T-helper 1 cell treated with Interleukin-12 subunit alpha and Interleukin-12 subunit beta and Interleukin-4 antibody, amounts not matched to agents 30 ng/mL and 1 ng/mL, for 36 hours (primary cell): ENCODE results near the gene SRXN1. TPM values are rescaled to one million over a fixed set of nuclear protein-coding genes. Genes with fewer than 3 reads are reported as not detected.

ENCODE experiments used
- intact Hi-C: fragments of 100-400 bp; cut with micrococcal nuclease; formaldehyde crosslinking; loops from one replicate; pipeline ENCODE4 v1.15.1; 2024
- total RNA-seq: library from RNA; stranded (reverse); gene quantifications from 2 replicates; pipeline ENCODE4 v1.2.3, GENCODE V29; 2022

Gene SRXN1
- total RNA-seq, 1 donor from 2014 or later, result 16.8 TPM

DNA sequence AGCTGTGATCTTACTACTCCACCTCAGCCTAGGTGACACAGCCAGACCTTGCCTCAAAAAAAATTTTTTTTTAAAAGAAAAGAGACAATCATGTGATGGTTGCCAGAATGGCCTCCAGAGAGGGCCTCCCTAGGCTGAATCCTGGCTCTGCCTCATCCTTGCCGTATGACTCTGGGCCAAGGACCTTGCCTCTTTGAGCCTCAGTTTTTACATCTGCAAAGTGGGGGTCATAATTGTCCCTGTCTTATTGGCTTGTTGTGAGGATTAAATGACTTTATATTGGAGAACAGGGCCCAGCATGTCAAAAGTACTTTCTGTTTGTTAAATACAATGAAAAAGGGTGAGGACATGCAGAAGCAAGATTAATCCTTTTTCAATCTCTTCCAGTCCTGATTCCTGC, 14.4 kb downstream of the SRXN1 start:
- intact Hi-C loops, result no loop called here

- intact Hi-C loops, result no loop called here
Observed at GRCh38 chr20:637559-637958, 15.4 kb downstream of the SRXN1 start.

DNA sequence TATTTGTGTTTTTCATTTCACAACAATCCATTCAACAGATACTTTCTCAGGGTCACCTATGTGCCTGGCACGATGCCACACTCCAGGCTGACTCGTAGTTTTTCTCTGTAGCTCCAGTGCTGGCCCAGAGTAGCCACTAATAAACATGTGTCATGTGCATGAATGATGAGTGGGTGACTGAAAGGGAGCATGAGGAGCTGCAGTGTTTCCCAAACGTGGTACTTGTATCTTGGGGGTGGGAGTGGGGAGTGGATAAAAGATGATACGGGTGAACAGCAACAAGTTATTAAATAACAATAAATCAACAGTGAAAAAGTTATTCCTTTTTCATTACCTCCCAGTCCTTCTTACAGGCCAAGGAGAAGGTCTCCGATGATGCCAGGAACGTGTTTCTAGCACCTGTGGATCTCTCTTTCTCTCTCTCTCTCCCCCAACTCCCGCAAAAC, 17.1 kb downstream of the SRXN1 start:
- intact Hi-C loops, result no loop called here

DNA sequence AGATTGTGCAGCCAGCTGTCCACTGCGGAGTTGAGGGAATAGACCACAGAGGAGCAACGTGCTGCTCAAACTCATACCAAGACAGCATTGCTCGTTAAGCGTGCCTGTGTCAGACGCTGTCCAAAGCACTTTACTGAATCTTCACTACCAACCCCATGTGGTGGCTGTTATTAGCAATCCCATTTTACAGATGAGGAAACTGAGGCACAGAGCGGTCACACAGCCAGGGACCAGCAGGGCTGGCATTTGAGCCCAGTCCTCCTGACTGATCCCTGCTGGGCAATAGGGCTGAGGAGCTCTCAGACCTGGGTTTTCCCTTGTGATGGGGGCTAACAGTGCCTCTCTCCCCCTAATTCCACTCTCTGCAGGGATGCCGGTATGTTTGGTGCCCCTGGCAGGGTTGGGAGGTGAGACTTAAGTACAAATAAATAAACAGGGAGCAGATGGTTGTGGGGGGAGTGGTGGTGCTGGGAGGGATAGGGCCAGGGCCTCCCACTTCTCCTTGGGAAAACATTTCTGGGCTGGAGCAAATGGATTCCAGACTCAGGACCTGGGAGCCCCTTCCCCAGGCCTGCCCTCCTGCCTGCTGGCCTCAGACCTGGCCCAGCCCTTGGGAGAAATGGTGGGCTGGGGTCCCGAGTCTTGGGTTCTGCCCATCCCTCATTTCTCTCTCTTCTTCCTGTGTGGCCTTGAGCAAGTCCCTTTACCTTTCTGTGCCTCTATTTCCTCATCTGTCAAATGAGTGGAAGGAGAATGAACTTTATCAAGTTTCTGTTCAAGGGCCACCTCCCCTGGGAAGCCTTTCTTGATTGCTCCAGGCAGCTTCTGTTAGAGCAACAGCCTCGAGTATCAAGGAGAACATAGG, 17.7 kb downstream of the SRXN1 start:
- intact Hi-C loops, result no loop called here

DNA sequence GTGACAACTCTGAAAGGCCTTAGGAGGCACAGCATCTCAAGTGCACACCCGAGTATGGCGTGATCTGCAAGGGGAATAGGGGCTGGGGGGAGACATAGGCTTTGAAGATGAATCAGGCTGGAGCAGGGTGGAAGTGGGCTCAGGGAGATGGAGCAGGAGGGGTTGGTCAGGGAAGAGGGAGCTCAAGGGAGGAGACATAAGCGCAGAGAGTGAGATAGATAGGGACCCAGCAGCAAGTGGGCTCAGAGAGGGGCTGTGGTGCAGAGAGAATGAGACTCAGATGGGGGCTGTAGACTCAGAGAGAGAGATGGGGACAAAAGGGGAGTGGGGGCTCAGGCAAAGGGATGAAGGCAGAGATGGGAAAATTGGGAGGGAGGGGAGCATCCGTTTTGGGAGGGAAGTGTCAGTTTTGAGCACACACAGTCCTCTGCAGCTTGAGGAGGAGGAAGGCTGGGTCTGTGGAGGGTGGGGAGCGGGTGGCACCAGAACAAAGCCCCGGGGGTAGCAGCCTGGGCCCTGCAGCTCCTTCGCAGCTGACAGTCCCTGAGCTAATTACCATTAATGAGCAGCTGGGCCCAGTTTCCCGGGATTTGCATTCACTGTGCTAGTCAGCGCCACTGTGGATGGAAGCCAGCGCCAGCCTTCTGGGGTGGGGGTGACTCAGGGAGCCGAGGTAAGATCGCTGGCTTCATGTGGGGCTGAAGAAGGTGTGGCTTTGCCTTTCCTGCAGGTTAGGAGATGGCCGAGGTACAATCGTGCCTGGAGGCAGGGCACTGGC, 18.7 kb downstream of the SRXN1 start:
- intact Hi-C loops, result no loop called here

DNA sequence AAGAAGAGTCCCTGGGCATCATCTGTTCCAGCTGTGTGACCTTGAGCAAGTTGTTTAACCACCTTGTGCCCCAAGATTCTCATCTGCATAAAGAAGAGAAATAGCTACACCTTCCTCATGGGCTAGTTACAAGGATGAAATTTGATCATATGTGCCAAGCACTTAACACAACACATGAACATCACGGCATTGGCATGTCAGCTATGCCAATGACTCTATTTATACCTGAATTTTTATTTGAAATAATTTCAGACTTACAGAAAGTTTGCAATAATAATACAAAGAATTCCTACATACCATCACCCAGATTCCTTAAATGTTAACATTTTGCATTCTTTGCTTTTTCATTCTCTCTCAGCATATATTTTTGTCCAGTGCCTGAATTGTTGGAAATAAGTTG, 21.9 kb downstream of the SRXN1 start:
- intact Hi-C loops, result no loop called here

DNA sequence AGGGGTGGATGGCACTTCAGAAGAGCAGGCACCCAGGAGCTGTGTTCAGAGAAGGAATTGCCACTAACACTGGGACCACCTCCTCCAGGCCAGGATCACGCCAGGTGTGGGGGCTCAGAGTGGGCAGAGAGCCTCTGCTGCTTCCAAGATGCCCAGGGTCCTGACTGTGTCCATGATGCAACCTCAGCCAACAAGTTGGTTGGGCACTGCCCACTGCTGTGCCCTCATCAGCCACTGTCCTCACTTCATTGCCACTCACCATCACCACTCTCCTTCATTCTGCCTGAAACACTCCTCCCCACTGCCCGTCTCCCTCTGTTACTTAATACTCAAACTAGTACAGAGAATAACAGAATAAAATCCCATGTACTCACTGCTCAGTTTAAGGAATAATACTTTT, 26.4 kb downstream of the SRXN1 start:
- intact Hi-C loops, result no loop called here

DNA sequence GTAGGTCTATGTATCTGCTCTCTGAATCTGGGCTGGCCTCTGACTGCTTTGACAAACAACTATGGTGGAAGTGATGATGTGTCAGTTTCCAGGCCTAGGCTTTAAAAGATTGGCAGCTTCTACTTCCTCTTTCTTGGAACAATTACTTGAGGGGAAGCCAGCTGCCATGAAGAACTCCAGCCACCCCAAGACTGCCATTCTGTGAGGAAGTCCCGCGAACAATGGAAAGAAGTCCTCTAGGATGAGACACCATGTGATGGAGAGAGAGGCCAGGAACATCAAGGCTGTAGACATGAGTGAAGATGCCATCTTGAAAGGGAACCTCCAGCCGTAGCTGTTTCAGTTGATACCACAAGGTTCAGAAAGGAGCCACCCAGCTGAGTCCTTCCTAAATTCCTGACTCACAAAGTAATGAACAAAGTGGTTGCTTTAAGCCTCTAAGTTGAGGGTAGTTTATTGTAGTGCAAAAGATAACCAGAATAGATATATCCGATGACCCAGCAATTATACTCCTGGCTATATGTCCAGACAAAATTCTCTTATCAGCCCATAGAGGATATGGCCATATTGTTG, 27.6 kb downstream of the SRXN1 start:
- intact Hi-C loops, result no loop called here

DNA sequence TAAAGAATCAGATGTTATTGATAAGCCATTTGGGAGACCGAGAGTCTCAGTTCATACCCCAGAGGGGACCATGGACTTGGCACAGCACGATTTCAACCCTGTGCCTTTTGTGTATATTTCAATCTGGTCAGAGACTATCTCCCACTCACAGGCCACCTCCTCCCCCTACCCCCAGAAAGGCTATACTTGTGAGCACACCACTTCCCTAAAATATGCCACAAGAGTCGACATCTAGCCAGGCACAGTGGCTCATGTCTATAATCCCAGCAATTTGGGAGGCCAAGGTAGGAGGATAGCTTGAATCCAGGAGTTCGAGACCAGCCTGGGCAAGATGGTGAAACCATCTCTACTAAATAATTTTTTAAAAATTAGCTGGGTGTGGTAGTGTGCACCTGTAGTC, 29.3 kb downstream of the SRXN1 start:
- intact Hi-C loops, result no loop called here

GRCh38 chr20:623021-623420, 30.0 kb downstream of the SRXN1 start:
- intact Hi-C loops, result no loop called here

DNA sequence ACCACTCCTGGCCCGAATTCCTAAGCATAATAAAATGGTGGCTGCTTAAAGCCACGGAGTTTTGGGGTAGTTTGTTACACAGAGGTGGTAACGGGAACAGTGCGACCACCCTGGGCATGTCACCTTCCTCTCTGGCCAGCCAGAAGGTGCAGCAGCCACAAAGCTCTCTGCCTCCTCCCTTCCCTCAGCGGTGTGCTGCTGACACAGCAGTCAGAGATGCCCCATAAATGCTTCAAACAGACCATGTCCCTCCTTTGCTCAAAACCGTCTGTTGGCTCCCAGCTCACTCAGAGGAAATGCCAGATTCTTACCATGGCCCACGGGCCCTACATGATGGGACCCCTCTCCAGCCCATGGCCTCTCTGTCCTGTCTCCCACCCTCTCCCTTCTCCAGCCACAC, 30.8 kb downstream of the SRXN1 start:
- intact Hi-C loops, result no loop called here

DNA sequence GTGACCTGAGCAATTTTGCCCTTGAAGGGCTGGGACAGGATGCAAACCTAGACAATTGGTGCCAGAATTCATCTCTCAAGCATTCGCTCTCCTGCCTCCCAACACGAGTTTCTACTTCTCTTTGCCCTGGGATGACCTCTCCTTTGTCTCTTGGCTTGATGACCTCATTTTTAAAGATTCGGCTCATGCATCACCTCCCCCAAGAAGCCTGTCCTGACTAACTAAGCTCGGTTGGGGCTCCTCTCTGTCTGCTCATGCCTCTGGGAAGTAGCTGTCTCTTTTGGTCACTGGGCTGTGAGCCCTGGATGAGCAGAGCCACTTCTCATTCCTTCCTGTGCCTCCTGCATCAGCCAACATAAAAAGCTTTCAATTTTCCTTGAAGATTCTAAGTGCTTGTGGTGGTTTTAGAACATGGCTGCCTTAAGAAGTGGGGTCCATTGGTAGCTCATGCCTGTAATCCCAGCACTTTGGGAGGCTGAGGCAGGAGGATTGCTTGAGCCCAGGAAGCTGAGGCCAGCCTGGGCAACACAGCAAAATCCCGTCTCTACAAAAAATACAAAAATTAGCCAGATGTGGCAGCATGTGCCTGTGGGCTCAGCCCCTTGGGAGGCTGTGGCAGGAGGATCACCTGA, 31.8 kb downstream of the SRXN1 start:
- intact Hi-C loops, result no loop called here

GRCh38 chr20:620246-620645, 32.8 kb downstream of the SRXN1 start:
- intact Hi-C loops, result no loop called here

GRCh38 chr20:618980-619379, 34.0 kb downstream of the SRXN1 start:
- intact Hi-C loops, result no loop called here

DNA sequence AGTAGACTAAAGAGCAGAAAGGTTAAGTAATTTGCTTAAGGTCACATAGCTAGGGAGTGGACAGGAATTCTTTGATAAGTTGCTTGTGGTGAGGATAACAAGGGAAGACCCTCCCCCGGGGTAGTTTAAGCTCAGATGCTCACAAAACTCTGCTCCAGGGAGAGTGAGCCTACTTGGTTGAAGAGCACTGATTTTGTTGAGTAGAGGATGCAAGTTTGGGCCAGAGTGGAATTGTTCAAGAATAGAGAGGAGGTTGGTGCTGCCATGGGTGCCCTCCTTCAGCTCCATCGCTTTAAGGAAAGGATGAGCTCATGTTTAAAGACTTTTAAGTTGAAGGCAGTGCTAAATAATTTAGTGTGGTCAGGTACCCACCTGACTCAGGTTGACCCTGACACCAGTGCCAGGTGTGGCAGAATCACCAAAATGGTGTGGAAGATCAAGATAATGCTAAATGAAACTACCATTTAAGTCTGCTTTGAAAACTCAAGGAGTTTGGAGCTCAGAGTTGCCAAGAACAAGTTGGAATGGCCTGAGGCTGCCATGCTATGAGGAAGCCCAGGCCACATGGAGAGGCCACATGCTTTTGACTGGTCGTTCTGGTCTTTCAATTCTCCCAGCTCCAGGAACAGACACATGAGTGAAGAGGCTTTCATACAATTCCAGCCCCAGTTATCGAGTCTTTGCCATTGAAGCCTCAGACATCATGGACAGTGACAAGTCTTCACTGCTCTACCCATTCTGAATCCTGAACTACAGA, 34.9 kb downstream of the SRXN1 start:
- intact Hi-C loops, result no loop called here

- intact Hi-C loops, result no loop called here
Observed at GRCh38 chr20:615514-615913, 37.5 kb downstream of the SRXN1 start.

DNA sequence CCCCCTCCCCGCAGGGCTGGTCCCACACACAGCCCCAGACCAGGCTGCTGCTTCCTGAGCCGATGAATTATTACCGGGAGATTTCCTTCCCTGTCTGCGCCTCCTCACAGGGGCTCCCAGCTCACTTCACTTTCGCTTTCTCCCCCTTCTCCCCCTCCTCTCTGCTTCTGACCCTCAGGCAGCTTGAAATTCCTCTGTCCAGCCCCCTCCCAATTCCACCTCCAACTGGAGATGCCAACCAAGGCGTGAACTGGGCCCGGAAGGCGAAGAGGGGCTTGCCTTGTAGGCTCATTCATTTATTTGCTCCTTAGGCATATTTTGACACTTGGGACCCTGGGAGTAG, 41.2 kb downstream of the SRXN1 start:
- intact Hi-C loops, result no loop called here

DNA sequence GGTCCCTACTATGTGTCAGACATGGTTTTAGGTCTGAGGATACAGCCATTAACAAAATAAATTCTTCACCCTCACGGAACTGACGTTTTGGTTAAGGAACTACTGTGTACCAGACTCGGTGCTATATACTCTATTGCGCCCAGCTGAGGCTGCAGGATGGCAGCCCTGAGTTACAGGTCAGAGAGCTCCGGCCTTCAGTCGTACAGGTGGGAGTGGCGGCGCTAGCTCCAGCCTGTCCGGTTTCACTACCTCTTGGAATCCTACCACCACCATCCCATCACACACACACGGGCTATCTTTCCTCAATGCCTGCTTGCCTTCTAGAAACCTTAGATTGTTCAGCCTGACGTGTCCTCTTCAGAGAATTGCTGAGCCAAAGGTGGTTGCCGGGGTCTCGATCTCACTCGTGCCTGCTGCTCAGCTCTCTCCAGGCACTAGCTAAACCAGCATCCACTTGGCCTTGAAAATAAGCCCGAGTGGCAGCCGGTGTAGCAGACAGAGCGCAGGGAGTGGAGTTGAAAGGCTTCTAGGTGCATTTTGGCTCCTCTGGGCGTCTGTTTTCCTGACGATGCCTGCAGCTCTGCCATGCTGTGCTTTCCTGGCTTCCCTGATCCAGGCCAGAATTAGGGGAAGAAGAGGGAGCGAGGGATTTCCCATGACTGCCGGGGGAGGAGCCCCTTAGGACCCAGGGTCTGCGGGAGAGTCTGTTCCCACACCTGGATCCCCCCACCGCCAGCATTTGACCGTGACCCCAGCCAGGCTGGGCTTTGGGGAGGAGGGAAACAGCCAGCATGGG, 41.8 kb downstream of the SRXN1 start:
- intact Hi-C loops, result no loop called here

DNA sequence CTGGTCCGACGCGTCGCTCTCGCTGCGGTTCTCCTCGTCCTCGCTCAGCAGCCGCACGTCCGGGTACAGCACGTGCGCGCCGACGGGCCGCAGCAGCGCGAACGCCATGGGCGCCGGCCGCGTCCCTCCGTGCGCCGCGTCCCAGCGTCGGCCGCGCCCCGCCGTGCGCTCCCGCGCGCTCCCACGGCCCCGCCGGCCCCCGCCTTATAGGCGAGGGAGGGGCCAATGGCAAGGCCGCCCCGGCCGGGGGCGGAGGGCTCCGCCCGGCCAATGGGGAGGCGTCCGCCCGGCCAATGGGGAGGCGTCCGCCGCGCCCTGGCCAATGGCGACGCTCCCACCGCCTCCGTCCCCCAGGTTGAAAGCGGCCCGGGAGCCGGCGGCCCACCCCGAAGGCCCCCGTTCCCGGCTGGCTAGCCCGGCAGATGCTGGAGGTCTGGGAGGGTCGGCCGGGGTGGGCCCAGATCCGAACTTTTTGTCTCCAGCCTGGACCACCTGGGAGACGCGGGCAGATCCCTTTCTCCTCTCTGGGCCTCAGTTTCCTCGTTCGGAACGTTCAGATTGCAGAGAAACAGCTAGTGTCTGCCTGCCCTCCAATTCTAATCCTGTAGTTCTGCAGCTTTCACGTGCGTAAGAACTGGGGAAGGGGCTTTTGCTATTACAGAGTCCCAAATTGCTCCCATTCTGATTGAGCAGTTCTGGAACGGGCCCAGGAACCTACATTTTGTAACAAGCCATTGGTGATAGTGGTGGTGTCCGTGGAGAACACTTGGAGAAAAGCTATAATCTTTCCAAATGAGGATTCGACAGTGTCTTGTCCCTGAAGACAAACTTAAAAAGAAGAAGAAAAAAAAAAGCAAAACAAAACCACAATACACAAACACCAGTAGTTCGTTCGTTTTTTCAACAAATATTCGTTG, 42.6 kb downstream of the SRXN1 start, which contains the start of gene TCF15:
Gene TCF15, minus strand, starts transcription at position 180 of the 917 bp plus-strand sequence. Its CDS starts 72 bp downstream, at position 108.
- intact Hi-C loops, result no loop called here
